Trophoblast cell (in vitro differentiated cells and primary cell): ENCODE results near the gene ZNF222.

Experiments
- DNase-seq, 2 donors: peaks; one replicate each; pipeline ENCODE4 v3.0.0-alpha.2; 2016
- H2AFZ ChIP-seq: 2 replicates; pipeline ENCODE4 v1.6.1; 2013; ENCODE audit warnings: low read length, moderate library complexity, mild to moderate bottlenecking; ENCODE audit not compliant: insufficient read depth, poor library complexity
- H2AK5ac ChIP-seq: 2 replicates; pipeline ENCODE4 v1.6.1; 2013; ENCODE audit warnings: mild to moderate bottlenecking, low read length
- H2BK120ac ChIP-seq: 2 replicates; pipeline ENCODE4 v1.6.1; 2013; ENCODE audit warnings: low read length, mild to moderate bottlenecking, moderate library complexity; ENCODE audit not compliant: insufficient read depth, poor library complexity
- H2BK12ac ChIP-seq: 2 replicates; pipeline ENCODE4 v1.6.1; 2013; ENCODE audit warnings: mild to moderate bottlenecking, low read length, moderate library complexity
- H2BK5ac ChIP-seq: 2 replicates; pipeline ENCODE4 v1.6.1; 2013; ENCODE audit warnings: low read length, low read depth, moderate library complexity, mild to moderate bottlenecking; ENCODE audit not compliant: poor library complexity
- H3K14ac ChIP-seq: 2 replicates; pipeline ENCODE4 v1.6.1; 2013; ENCODE audit warnings: mild to moderate bottlenecking, low read length
- H3K18ac ChIP-seq: 2 replicates; pipeline ENCODE4 v1.6.1; 2013; ENCODE audit warnings: mild to moderate bottlenecking, low read length
- H3K23ac ChIP-seq: 2 replicates; pipeline ENCODE4 v1.6.1; 2013; ENCODE audit warnings: low read length
- H3K27ac ChIP-seq: 2 replicates; pipeline ENCODE4 v1.5.1; 2013; ENCODE audit warnings: low read depth, mild to moderate bottlenecking, inconsistent platforms, low read length, moderate library complexity
- H3K27me3 ChIP-seq: 2 replicates; pipeline ENCODE4 v1.6.1; 2013; ENCODE audit warnings: inconsistent platforms, mild to moderate bottlenecking, low read length, moderate library complexity; ENCODE audit not compliant: insufficient read depth
- H3K36me3 ChIP-seq, 2 experiments: 1 replicate in 1 of 2; 2 replicates in 1 of 2; pipeline ENCODE4 v1.6.1; 2013; ENCODE audit warnings: low read length in 2 of 2, mild to moderate bottlenecking in 2 of 2, moderate library complexity in 1 of 2; ENCODE audit not compliant: insufficient read depth in 2 of 2, control insufficient read depth in 1 of 2
- H3K4ac ChIP-seq: 2 replicates; pipeline ENCODE4 v1.6.1; 2013; ENCODE audit warnings: low read depth, mild to moderate bottlenecking, low read length, moderate library complexity
- H3K4me1 ChIP-seq, 2 experiments: 1 replicate in 1 of 2; 2 replicates in 1 of 2; pipeline ENCODE4 v1.6.1; 2013; ENCODE audit warnings: low read length in 2 of 2, mild to moderate bottlenecking in 2 of 2, moderate library complexity in 1 of 2; ENCODE audit not compliant: insufficient read depth in 2 of 2, control insufficient read depth in 1 of 2
- H3K4me2 ChIP-seq: 2 replicates; pipeline ENCODE4 v1.6.1; 2013; ENCODE audit warnings: inconsistent platforms, mild to moderate bottlenecking, low read length, moderate library complexity
- H3K4me3 ChIP-seq: 2 replicates; pipeline ENCODE4 v1.5.1; 2013; ENCODE audit warnings: mild to moderate bottlenecking, low read depth, low read length, inconsistent platforms
- H3K79me1 ChIP-seq: one replicate; pipeline ENCODE4 v1.6.1; 2013; ENCODE audit warnings: low read length
- H3K79me2 ChIP-seq: 2 replicates; pipeline ENCODE4 v1.6.1; 2013; ENCODE audit warnings: low read length, mild to moderate bottlenecking; ENCODE audit not compliant: control insufficient read depth, insufficient read depth, poor library complexity
- H3K9ac ChIP-seq: 2 replicates; pipeline ENCODE4 v1.6.1; 2013; ENCODE audit warnings: mild to moderate bottlenecking, low read length
- H3K9me3 ChIP-seq: 2 replicates; pipeline ENCODE4 v1.6.1; 2013; ENCODE audit warnings: low read depth, mild to moderate bottlenecking, control low read depth, inconsistent platforms, low read length; ENCODE audit not compliant: insufficient read depth
- H4K12ac ChIP-seq: 2 replicates; pipeline ENCODE4 v1.6.1; 2013; ENCODE audit warnings: low read depth, mild to moderate bottlenecking, low read length, moderate library complexity
- H4K8ac ChIP-seq: 2 replicates; pipeline ENCODE4 v1.6.1; 2013; ENCODE audit warnings: low read depth, mild to moderate bottlenecking, low read length, moderate library complexity
- H4K91ac ChIP-seq: one replicate; pipeline ENCODE4 v1.6.1; 2013; ENCODE audit warnings: low read depth, mild to moderate bottlenecking, low read length, moderate library complexity
- WGBS: extraction: QIAGEN DNeasy Blood & Tissue Kit; methylation state at CpG from one replicate; pipeline ENCODE4 v1.1.7; 2013; ENCODE audit warnings: missing lambda C conversion rate; ENCODE audit not compliant: insufficient read length, insufficient coverage; ENCODE audit errors: extremely low coverage; 5-methylcytosine and 5-hydroxymethylcytosine counted together

ZNF222 gene

DNA sequence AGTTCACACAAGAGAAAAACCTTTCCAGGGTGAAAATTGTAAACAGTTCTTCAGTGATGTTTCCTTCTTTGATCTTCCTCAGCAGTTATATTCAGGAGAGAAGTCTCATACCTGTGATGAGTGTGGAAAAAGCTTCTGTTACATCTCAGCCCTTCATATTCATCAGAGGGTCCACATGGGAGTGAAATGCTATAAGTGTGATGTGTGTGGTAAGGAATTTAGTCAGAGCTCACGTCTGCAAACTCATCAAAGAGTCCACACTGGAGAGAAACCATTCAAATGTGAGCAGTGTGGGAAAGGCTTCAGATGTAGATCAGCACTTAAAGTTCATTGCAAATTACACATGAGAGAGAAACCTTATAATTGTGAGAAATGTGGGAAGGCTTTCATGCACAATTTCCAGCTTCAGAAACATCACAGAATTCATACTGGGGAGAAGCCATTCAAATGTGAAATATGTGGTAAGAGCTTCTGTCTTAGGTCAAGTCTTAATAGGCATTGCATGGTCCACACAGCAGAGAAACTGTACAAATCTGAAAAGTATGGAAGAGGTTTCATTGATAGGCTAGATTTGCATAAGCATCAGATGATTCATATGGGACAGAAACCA is 6.9 kb downstream of the ZNF222 start:
- Histone ChIP-seq H4K12ac (no peak overlapping the region), H3K4me3 (no peak overlapping the region), H3K4me1 (no peaks in the 10 kb centered on the region), H3K27me3 (no peaks in the 10 kb centered on the region), H3K79me1 (no peaks in the 10 kb centered on the region), H2BK120ac (no peak overlapping the region), H3K79me2 (no peaks in the 10 kb centered on the region), H3K9me3 (peaks cover 9% of the 10 kb centered on the region), H3K23ac (no peak overlapping the region), H3K9ac (no peak overlapping the region), H3K4me2 (no peak overlapping the region), H2BK12ac (no peak overlapping the region), H3K14ac (no peak overlapping the region), H2AFZ (no peak overlapping the region), H4K91ac (no peak overlapping the region), H3K4ac (no peak overlapping the region), H3K36me3 (peaks cover 6 to 28% of the 10 kb centered on the region in 2 experiments), H2BK5ac (no peak overlapping the region), H4K8ac (no peak overlapping the region), H3K27ac (no peak overlapping the region), H2AK5ac (no peak overlapping the region), H3K18ac (no peak overlapping the region)
- WGBS = no CpG with 5 or more reads among the region's 1 CpG
- DNase-seq = no peak

GRCh38 chr19:44042147-44042546 is 17.0 kb downstream of the ZNF222 start:
- no peak overlapping the region for H3K9ac ChIP-seq
- no peaks in the 10 kb centered on the region for H3K9me3 ChIP-seq
- H3K79me1 ChIP-seq = no peaks in the 10 kb centered on the region
- no peaks in the 10 kb centered on the region for H3K27me3 ChIP-seq
- H3K18ac ChIP-seq = no peak overlapping the region
- H4K12ac ChIP-seq = no peak overlapping the region
- H3K23ac ChIP-seq = no peak overlapping the region
- no CpG with 5 or more reads among the region's 2 CpGs for WGBS
- H3K36me3 ChIP-seq = no peaks in the 10 kb centered on the region
- H2AFZ ChIP-seq = no peak overlapping the region
- H3K4me3 ChIP-seq = no peak overlapping the region
- no peak overlapping the region for H3K14ac ChIP-seq
- no peak overlapping the region for H2BK5ac ChIP-seq
- no peak overlapping the region for H4K8ac ChIP-seq
- no peaks in the 10 kb centered on the region for H3K79me2 ChIP-seq
- DNase-seq = no peak
- H3K4ac ChIP-seq = no peak overlapping the region
- H3K4me1 ChIP-seq = no peaks in the 10 kb centered on the region
- no peak overlapping the region for H4K91ac ChIP-seq
- no peak overlapping the region for H2BK12ac ChIP-seq
- H2AK5ac ChIP-seq = no peak overlapping the region
- no peak overlapping the region for H2BK120ac ChIP-seq
- H3K4me2 ChIP-seq = no peak overlapping the region
- H3K27ac ChIP-seq = no peak overlapping the region

- peak overlapping the region; percentile 60 for H3K4me3 ChIP-seq
- no peak overlapping the region for H2AK5ac ChIP-seq
- H3K36me3 ChIP-seq = peaks cover 2 to 3% of the 10 kb centered on the region in 2 experiments
- peak overlapping the region; percentile 81 for H3K4me2 ChIP-seq
- H4K91ac ChIP-seq = peak overlapping the region; percentile 19
- H2BK5ac ChIP-seq = no peak overlapping the region
- H3K9ac ChIP-seq = no peak overlapping the region
- WGBS = no CpG with 5 or more reads among the region's 21 CpGs
- H3K4ac ChIP-seq = no peak overlapping the region
- H2BK12ac ChIP-seq = no peak overlapping the region
- peaks cover 3% of the 10 kb centered on the region for H3K79me2 ChIP-seq
- peaks cover 3% of the 10 kb centered on the region for H3K79me1 ChIP-seq
- no peak overlapping the region for H2BK120ac ChIP-seq
- peak overlapping the region; percentile 92 for H4K8ac ChIP-seq
- H3K23ac ChIP-seq = no peak overlapping the region
- H3K18ac ChIP-seq = no peak overlapping the region
- H3K4me1 ChIP-seq = peaks cover 0 to 5% of the 10 kb centered on the region in 2 experiments
- peak overlapping the region; percentile 42 for H3K14ac ChIP-seq
- H3K27ac ChIP-seq = no peak overlapping the region
- H3K9me3 ChIP-seq = no peaks in the 10 kb centered on the region
- peak overlapping the region; percentile 55 for H4K12ac ChIP-seq
- DNase-seq = no peak
- H3K27me3 ChIP-seq = no peaks in the 10 kb centered on the region
- peak overlapping the region; percentile 93 for H2AFZ ChIP-seq
Measured at GRCh38 chr19:44050740-44051649, 25.8 kb downstream of the ZNF222 start.

DNA sequence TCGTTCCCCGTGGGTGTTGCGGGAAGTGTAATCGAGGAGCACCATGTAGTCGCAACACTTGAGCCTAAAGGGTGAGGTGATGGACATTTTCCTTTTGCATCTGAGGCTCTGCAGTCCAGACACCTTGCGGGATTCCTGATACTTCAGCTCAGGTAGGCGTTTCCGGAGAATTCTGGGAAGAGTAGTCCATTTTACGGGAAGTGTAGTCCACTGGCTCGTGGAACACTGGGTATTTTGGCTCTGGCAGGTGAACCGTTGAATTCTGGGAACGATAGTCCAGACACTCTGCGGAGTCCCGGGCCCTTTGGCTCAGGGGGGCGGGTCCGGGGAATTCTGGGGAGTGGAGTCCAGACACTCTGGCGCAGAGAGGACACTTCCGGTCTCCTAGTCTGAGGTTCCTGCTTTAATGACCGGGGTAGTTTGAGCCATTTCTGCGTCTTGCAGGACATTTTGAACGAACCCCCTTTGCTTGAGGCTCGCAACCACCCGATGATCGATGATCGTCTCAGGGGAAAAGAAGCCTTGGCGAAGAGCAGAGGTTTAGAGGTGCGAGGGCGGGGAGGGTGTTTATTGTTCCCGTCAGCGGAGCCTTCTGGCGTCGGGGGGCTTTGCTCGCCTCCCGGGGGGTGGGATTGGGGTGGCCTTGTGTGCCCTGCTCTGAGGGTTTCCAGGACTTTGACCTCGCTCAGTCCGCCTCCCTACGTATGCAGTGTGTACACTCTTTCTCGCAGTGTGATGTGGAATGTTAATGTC is 26.6 kb downstream of the ZNF222 start, which contains the start of gene ZNF223:
TSS of gene ZNF223 (plus strand) at position 387 of the 753 bp plus-strand sequence. CDS start 3,141 bp downstream, outside the sequence.
- Histone ChIP-seq H3K27ac (peak within 1 kb of the TSS; percentile 1), H4K8ac (peak within 1 kb of the TSS; percentile 96), H2AK5ac (peak within 1 kb of the TSS; percentile 35), H3K9me3 (no peaks in the 10 kb centered on the region), H4K12ac (peak within 1 kb of the TSS; percentile 79), H3K4me2 (peak within 1 kb of the TSS; percentile 81), H3K79me1 (peaks cover 3% of the 10 kb centered on the region), H3K9ac (peak within 1 kb of the TSS; percentile 55), H3K18ac (peak within 1 kb of the TSS; percentile 49), H3K36me3 (peaks cover 3 to 4% of the 10 kb centered on the region in 2 experiments), H3K4ac (peak within 1 kb of the TSS; percentile 68), H2BK120ac (peak within 1 kb of the TSS; percentile 47), H3K23ac (no peak within 1 kb of the TSS), H3K4me1 (peaks cover 0 to 5% of the 10 kb centered on the region in 2 experiments), H3K4me3 (peak within 1 kb of the TSS; percentile 75), H3K14ac (peak within 1 kb of the TSS; percentile 81), H2BK5ac (no peak within 1 kb of the TSS), H2BK12ac (no peak within 1 kb of the TSS), H3K27me3 (no peaks in the 10 kb centered on the region), H2AFZ (peak within 1 kb of the TSS; percentile 93), H4K91ac (peak within 1 kb of the TSS; percentile 45), H3K79me2 (peaks cover 3% of the 10 kb centered on the region)
- DNase-seq = peak; percentile 82 to 92
- WGBS = no CpG with 5 or more reads among the region's 38 CpGs
